GM19239 (cell line): ENCODE data around the gene POU2F1.

Source experiments
- DNase-seq: peaks from one replicate; pipeline ENCODE4 v3.0.0; 2011; ENCODE audit warnings: low spot score; ENCODE audit not compliant: insufficient read length
- FAIRE-seq: peaks from 2 replicates; lab custom pipeline; 2011; peaks lifted over from hg19 to GRCh38; lab: Jason Lieb, UNC

Gene POU2F1

GRCh38 chr1:167266965-167267364 lies 46.3 kb downstream of the POU2F1 start:
- no peak for FAIRE-seq

DNA sequence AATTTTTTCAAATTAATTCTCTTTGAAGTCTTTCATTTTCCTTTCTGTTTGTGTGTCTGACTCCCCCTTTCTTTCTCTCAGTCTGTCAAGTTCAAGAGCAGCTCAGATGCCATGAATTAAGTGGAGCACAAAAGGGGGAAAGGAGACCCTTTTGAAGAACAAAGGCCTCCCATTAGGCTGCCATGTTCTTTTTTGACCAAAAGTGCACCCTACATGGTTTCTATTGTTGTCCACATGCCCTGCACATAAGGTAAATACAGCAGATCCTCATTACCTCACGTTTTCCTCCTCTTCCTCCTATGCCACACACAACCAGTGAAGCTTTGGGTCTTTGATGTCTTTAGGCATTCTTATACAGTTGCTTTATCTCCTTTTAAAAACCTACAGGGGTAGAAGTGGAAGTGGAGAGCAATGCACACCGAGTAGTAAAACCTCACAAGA lies 47.7 kb downstream of the POU2F1 start:
- no peak for FAIRE-seq
- no peak for DNase-seq

More at GRCh38 chr1:167266965-167267364, 46.3 kb downstream of the POU2F1 start:
- no peak for DNase-seq

DNA sequence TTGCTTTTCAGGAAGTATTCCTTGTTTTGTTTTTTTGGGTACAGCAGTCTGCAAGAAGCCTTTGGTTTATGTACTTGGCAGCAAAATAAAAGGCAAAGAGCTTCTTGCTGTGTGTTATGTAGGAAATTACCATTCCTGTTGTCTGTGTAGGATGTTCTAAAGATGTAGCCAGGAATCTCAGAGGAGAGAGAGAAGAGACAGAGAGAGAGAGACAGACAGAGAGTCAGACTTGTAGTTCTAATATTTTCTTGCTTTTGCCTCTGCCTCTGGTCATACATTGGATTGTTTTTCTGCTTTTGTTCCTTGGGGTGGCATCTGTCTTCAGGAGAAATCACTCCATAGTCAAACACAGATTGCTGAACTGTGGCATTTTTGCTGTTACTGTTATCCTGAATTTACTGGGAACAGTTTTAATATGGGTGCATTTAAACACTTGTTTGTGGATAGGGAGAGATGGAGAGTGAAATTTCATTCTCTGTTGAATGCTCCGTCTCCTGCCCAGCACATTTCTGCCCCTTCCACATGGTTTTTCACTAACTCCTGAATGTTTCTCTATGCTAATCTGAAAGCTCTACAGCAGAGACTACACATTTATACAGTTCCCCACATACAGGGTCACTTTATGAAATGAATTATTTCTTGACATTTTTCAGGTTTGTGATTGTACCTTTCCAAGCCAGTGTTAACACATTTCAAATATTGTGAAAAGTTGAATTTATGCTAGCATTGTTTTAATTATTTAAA lies 49.8 kb downstream of the POU2F1 start:
- no peak for DNase-seq
- peak; percentile 72 for FAIRE-seq

DNA sequence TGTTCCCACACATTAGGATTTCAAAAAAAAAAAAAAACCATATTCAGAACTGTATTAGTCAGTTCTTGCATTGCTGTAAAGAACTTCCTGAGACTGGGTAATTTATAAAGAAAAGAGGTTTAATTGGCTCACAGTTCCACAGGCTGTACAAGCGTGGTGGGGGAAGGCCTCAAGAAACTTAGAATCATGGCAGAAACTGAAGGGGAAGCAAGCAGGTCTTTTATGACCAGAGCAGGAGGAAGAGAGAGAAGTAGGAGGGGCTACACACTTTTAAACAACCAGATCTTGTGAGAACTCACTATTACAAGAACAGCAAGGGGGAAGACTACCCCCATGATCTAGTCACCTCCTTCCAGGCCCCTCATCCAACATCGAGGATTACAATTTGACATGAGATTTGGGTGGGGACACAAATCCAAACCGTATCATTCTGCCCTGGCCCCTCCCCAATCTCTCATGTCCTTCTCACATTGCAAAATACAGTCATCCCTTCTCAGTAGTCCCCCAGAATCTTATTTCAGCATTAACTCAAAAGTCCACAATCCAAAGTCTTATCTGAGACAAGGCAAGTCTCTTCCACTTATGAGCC lies 51.8 kb downstream of the POU2F1 start:
- no peak for DNase-seq
- FAIRE-seq = no peak

DNA sequence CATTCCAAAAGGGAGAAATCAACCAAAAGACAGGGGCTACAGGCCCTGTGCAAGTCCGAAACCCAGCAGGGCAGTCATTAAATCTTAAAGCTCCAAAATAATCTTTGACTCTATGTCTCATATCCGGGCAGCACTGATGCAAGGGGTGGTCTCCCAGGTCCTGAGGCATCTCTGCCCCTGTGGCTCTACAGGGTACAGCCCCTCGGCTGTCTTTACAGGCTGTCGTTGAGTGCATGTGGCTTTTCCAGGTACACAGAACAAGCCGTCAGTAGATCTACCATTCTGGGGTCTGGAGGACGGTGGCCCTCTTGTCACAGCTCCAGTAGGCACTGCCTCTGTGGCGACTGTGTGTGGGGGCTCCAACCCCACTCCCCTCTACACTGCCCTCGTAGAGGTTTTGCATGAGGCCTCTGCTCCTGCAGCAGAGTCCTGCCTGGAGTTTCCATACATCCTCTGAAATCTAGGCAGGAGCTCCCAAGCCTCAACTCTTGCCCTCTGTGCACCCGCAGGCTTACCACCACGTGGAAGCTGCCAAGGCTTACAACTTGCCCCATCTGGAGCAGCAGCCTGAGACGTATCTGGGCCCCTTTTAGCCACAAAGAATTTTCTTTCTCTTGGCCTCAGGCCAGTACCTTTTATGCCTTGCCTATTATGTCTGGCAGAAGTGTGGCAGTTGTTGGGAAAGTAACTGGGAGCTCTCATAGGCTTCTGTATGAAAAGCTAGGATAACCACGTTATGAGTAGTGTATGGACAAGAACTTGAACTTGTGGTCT lies 52.5 kb downstream of the POU2F1 start:
- DNase-seq = no peak
- FAIRE-seq = no peak

DNA sequence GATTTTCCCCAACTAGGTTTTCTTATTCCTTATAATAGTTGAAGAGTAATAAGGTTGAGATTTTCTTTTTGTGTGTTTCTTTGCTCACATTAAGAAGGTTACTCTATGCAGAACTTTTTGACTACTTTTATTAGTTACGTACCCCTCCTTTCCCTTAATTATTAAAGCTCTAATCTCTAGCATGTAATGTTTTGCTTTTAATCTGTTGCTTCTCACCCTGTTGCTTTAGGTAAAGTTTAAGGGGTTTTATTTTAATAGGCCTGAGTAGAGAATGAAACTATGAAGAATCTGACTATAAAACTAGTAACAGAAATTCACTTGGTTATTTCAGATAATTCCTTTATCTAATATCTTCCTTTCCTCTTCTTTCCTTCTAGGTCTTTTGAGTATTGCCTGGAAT lies 53.4 kb downstream of the POU2F1 start:
- FAIRE-seq (no peak), DNase-seq (no peak)

GRCh38 chr1:167276969-167277368 lies 56.3 kb downstream of the POU2F1 start:
- DNase-seq (peak; percentile 17), FAIRE-seq (peak; percentile 92)

DNA sequence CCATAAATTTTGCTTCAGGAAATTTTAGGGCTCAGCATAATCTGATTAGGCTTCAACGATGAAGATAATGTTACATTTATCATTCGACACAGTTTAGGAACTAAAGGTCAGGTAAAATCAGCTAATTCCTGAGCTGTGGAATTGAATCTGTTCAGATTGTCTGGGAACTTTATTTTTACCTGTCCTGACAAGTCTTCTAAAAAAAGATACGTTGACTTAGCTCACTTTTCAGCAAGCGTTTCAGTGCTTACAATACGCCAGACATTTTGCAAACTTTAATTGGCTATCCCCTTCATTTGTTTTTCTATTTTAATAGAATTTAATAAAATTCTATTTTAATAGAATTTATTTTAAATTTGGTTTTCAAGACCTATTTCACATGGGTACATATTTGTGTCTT lies 57.8 kb downstream of the POU2F1 start:
- FAIRE-seq = no peak

DNA sequence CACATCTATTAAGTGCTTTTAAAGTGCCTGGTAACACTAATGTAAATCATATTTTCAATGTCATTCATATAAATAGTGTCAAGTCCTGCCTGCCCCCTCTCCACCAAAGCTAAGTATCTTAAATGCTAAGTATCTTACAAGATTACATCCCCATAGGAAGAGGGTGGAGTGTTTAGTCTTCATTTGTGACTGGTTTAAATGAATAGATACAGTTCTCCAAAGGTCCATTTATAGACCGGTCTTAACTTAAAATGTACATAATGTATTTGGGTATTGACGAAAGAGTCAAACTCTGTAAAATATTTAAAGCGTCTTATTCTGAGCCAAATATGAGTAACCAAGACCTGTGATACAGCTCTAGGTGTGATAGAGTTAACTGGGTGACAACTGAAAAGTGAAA lies 60.2 kb downstream of the POU2F1 start:
- no peak for FAIRE-seq
- DNase-seq = no peak

More for the DNA sequence above, 57.8 kb downstream of the POU2F1 start:
- DNase-seq = no peak

DNA sequence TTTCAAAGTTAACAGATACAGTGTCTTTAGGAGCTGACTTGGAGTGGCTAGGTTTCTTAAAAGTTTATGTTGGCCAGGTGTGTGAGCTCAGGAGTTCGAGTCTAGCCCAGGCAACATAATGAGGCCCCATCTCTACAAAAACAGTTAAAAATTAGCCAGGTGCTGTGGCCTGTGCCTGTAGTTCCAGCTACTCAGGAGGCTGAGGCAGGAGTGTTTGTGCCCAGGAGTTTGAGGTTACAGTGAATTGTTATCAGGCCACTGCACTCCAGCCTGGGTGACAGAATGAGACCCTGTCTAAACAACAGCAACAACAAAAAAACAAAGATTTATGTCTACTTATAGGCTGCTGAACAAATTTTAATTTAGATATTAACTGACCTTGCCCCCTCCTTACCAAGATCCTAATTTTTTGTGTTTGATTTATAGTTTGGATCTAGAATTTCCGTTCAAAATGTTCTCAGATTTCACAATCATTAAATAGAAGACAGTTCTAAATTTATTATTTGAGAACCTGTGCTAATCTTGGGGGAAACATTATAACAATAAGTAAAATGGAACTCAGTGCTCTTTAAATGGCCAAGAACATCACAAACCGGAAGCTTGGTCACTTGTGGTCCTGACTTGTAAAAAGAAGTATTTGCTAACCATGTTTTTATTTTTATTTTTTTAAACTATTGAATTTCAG lies 67.8 kb downstream of the POU2F1 start:
- no peak for DNase-seq
- peak; percentile 65 for FAIRE-seq

DNA sequence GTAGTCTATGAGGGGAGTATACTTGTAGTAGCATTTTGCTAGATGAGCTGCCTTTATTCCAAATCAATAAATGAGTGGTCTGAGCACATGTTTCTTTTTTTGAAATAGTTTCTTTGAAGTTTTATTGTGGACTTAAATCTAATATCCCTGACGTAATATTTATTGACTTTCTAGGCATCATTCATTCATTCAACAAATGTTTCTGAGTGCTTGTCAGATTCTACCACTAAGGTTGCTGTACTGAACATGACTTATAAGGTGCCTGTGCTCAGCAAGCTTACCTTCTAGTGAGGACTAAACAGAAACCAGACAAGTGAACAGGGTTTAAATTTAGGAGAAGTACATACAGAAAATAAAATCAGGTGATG lies 68.4 kb downstream of the POU2F1 start:
- DNase-seq (no peak), FAIRE-seq (no peak)

GRCh38 chr1:167289966-167290365 lies 69.3 kb downstream of the POU2F1 start:
- DNase-seq (no peak), FAIRE-seq (no peak)

- DNase-seq (no peak), FAIRE-seq (no peak)
Observed at GRCh38 chr1:167291539-167292185, 71.0 kb downstream of the POU2F1 start.

GRCh38 chr1:167292216-167292615 lies 71.5 kb downstream of the POU2F1 start:
- DNase-seq (no peak), FAIRE-seq (no peak)

DNA sequence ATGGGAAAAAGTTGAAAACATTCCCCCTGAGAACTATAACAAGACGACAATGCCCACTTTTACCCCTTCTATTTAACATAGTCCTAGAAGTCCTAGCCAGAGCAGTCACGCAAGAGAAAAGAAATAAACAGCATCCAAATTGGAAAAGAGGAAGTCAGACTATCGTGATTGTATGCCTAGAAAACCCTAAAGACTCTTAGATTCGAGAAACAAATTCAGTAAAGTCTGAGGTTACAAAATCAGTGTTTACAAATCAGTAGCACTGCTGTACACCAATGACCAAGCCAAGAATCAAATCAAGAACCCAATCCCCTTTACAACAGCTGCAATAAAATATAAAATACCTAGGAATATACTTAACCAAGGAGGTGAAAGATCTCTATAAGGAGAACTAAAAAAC lies 72.4 kb downstream of the POU2F1 start:
- no peak for FAIRE-seq
- no peak for DNase-seq

GRCh38 chr1:167294528-167294927 lies 73.8 kb downstream of the POU2F1 start:
- FAIRE-seq (no peak), DNase-seq (no peak)

- FAIRE-seq (no peak), DNase-seq (no peak)
Observed at GRCh38 chr1:167297222-167298214, 76.8 kb downstream of the POU2F1 start.

DNA sequence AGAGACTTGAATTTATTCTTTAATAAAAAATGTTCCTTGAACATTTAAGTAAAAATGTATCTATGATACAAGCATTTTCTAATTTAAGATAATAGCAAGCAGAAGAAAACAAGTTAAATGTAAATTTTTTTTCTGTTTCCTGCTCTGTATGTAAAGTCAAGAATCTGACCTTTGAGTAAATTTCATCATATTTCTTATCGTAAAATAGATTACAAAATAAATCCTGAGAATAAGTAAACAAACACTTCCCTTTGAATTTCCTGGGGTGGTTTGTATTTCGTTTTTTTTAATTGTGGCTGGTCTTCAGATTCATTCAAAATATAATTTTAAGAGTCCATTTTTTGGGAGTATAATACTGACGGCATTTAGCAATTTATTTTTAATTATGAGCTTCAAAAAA lies 77.6 kb downstream of the POU2F1 start:
- DNase-seq (no peak), FAIRE-seq (peak; percentile 21)

- FAIRE-seq (no peak), DNase-seq (no peak)
Observed at GRCh38 chr1:167301355-167301754, 80.7 kb downstream of the POU2F1 start.
